CD4-positive, alpha-beta T cell treated with Interleukin-4 for 1 hour (primary cell): Measurements from ENCODE around the gene AWAT2.
A peak's percentile ranks its signal among the peaks of the same experiment; 100 is the strongest.
"Not testable (repeated sequence)": the region's sequence is repeated elsewhere in the genome, so short reads cannot be mapped to it uniquely, and the experiment has no call there.

Experiments used
- DNase-seq, 2 donors: peaks; one replicate each; pipeline ENCODE4 v3.0.0-alpha.2; 2020 to 2022

AWAT2 gene

GRCh38 chrX:70041993-70042392 is 7.7 kb downstream of the AWAT2 start:
- no peak for DNase-seq

- no peak for DNase-seq
Measured at GRCh38 chrX:70039758-70040157, 10.0 kb downstream of the AWAT2 start.

- DNase-seq = no peak
Measured at GRCh38 chrX:70038951-70039350, 10.8 kb downstream of the AWAT2 start.

GRCh38 chrX:70038515-70038914 is 11.2 kb downstream of the AWAT2 start:
- DNase-seq = no peak

GRCh38 chrX:70034646-70035045 is 15.1 kb downstream of the AWAT2 start:
- DNase-seq = no peak

GRCh38 chrX:70033348-70034051 is 16.2 kb downstream of the AWAT2 start:
- peak in 1 of 2 donors; percentile 5 for DNase-seq

GRCh38 chrX:70032792-70033191 is 16.9 kb downstream of the AWAT2 start:
- DNase-seq = no peak

GRCh38 chrX:70030301-70030767 is 19.4 kb downstream of the AWAT2 start:
- peak; percentile 28 to 52 for DNase-seq

GRCh38 chrX:70029863-70030262 is 19.9 kb downstream of the AWAT2 start:
- no peak for DNase-seq

GRCh38 chrX:70026851-70027200 is 22.9 kb downstream of the AWAT2 start:
- DNase-seq = no peak

- DNase-seq = no peak
Measured at GRCh38 chrX:70026112-70026850, 23.5 kb downstream of the AWAT2 start.

GRCh38 chrX:70025464-70025863 is 24.3 kb downstream of the AWAT2 start:
- no peak for DNase-seq

- no peak for DNase-seq
Measured at GRCh38 chrX:70022616-70023015, 27.1 kb downstream of the AWAT2 start.

GRCh38 chrX:70016513-70016912 is 33.2 kb downstream of the AWAT2 start:
- DNase-seq = peak in 1 of 2 donors; percentile 36

GRCh38 chrX:70013466-70014381 is 36.0 kb downstream of the AWAT2 start:
- no peak for DNase-seq

- no peak for DNase-seq
Measured at GRCh38 chrX:70012756-70013155, 37.0 kb downstream of the AWAT2 start.

- no peak for DNase-seq
Measured at GRCh38 chrX:70009970-70010369, 39.8 kb downstream of the AWAT2 start.

- no peak for DNase-seq
Measured at GRCh38 chrX:70009049-70009448, 40.7 kb downstream of the AWAT2 start.

GRCh38 chrX:70007946-70008345 is 41.8 kb downstream of the AWAT2 start:
- no peak for DNase-seq

- no peak for DNase-seq
Measured at GRCh38 chrX:70001708-70002341, 47.9 kb downstream of the AWAT2 start.

- no peak for DNase-seq
Measured at GRCh38 chrX:70001269-70001668, 48.5 kb downstream of the AWAT2 start.

- not testable (repeated sequence) for DNase-seq
Measured at GRCh38 chrX:69998299-69998698, 51.4 kb downstream of the AWAT2 start.

GRCh38 chrX:69996113-69996468 is 53.6 kb downstream of the AWAT2 start:
- DNase-seq = no peak
